ENCODE measurements around the gene PCDH1.

DNA sequence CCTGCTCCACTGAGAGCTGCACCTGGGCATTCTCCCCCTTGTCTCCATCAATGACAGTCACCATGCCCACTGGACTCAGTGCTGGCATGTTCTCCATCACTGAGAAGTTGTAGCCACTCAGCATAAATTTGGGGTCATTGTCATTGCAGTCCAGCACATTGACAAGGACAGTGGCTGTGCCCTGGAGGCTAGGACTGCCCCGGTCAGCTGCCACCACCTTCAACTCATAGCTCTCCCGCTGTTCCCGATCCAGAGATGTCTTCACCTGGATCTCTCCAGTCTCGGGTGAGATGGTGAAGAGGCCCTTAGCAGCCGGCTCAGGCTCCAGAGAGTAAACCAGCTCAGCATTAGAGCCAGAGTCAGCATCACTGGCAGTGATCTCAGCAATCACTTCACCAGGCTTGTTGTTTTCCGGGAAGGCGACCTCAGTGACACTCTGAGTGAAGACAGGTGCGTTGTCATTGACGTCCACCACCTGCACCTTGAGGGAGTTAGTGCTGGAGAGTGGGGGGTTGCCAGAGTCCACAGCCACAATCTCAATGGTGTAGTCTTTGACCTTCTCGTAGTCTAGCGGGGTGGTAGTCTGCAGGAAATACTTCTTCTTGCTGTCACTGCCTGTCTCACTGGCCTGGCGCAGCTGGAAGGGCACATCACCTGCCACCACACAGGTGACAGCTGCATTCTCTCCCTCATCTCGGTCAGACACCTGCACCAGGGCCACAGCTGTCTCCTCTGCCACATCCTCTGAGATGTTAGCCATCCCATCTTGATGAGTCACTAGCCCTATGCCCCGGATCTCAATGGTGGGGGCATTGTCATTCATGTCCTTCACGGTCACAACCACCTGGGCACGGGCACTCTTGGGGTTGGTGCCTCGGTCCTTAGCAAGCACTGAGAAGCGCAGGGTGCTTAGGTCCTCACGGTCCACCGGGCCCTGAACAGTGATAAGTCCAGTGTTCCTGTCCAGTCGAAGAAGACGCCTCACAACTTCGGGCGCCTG is 13.5 kb downstream of the PCDH1 start:
- TF ChIP-seq CTCF (IDR thresholded peaks at IDR 0.05) (no peak), POLR2A (IDR thresholded peaks at IDR 0.05) (no peak)

Data from testis (tissue), 2 donors.